Measurements from ENCODE around the gene BCL2. TPM values are rescaled to one million over a fixed set of nuclear protein-coding genes. Genes with fewer than 3 reads are reported as not detected.

BCL2 gene
- total and polyA plus RNA-seq, 4 experiments from 2014 or later: 28.5 to 50.4 (median 41.8) TPM

DNA sequence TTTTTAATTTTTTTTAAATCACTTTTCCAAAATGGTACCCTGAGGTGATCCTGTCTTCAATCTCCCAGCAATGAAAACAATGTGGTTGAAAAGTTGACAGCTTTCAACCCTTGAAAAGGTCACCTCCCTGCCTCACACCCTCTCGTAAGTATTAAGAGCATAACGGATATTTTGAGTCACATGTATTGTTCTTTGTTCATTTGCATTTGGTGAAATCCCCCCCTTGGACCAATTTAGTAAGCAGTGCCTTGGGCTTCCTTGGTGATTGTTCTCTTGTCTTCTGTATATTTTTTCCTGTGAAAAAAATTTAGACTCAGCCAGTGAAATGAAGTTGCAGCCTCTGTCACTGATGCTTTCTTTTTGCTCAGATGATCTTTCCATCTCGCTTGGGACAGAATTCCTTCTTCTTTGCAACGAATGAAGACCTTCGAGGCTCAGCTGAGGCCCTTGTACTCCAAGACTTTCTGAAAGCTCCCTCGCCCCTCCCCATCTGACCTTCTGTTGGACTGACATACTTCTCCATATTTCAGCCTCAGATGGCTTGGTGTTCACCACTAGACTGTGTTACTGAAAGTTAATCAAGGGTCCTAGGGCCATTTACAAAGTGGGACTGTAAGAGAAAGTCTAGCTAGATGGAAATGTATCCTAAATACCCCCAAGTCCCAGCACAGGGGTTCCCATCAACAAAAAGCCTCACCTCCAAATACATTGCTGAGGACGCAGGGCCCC is 158.4 kb downstream of the BCL2 start:
- POLR2A ChIA-PET (ENCODE audit: partially characterized antibody): interaction anchor here (0.7 to 4.9 kb wide), 36 partner anchors 8 to 261 kb away, joined by 3 to 90 read pairs (median 8); partner anchors contain the start of genes BCL2 and VPS4B

DNA sequence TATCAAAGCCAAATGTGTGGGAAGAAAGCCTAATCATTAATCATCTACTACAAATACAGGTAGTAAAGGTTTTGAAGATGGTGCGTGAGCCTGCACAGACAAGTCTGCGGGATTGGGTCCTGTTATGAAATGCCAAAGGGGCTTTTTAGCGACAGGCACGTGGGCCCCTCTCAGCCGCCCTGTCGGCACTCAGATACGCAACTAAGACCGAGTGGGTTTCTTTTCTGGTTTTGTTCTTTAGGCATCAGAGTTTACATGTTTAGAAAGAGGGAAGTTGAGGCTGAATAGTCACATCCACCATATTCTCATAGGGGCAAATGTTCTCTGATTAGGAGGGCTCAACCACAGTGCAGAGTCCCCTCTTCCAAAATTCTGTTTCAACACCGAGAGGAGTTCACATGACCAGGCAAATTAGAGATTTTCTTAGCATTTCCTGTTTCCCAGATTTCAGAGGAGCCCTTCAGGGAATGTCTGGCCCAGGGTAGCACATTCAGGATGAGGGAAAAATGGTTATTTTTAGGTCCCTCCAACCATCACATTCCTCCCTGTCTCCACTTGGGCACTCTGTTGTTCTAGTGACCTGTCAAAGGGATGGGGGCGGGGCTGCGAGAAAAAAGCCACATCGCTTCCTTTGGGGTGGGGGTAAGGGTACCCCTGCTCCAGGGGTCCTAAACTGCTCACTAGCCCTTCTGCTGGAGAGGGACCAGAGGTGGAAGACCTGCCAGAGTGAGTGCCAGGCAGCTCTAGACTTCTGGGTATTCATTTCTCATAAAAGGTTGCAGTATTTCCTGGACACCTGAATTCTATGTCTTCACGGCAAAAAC is 159.2 kb downstream of the BCL2 start:
- intact Hi-C loops (cut with micrococcal nuclease): no loop called here
- DNase-seq: peak in 3 of 5 donors; percentile 28 to 62 (median 42)
- H3K4me1 Mint-ChIP-seq: peaks cover 80 to 98% (median 89%) of the 10 kb centered on the region in 4 donors
- no peaks in the 10 kb centered on the region for H3K9me3 Mint-ChIP-seq
- H3K4me3 ChIP-seq (ENCODE audit: low read length in 2 of 2): peak overlapping the region; percentile 37 to 57
- peak overlapping the region; percentile 83 to 93 (median 90) for H3K4me3 Mint-ChIP-seq
- H3K27ac ChIP-seq (ENCODE audit: low read depth, low read length): peak overlapping the region; percentile 97
- peaks cover 2 to 24% of the 10 kb centered on the region in 2 donors for H3K36me3 Mint-ChIP-seq
- H3K27ac Mint-ChIP-seq: peak overlapping the region; percentile 93 to 100 (median 99)
- H3K36me3 ChIP-seq (ENCODE audit: insufficient read depth, low read length): no peaks in the 10 kb centered on the region
- no peaks in the 10 kb centered on the region for H3K27me3 Mint-ChIP-seq
- no peaks in the 10 kb centered on the region for H3K27me3 ChIP-seq (ENCODE audit: insufficient read depth, low read length)
- ChIA-PET POLR2A (ENCODE audit: partially characterized antibody) (interaction anchor here (0.9 to 10.0 kb wide), 27 partner anchors 8 to 262 kb away, joined by 3 to 195 read pairs (median 14); partner anchors contain the start of genes BCL2 and VPS4B), CTCF (ENCODE audit: partially characterized antibody) (interaction anchor here (1.0 to 10.1 kb wide), 6 partner anchors 8 to 280 kb away, joined by 3 to 139 read pairs (median 9); partner anchors contain the start of gene BCL2)
- no peaks in the 10 kb centered on the region for H3K9me3 ChIP-seq (ENCODE audit: control insufficient read depth in 1 of 2, low read length in 2 of 2)
- peaks cover 96% of the 10 kb centered on the region for H3K4me1 ChIP-seq (ENCODE audit: insufficient read depth, low read length)

More for the DNA sequence above, 158.4 kb downstream of the BCL2 start:
- Histone ChIP-seq H3K4me3 (ENCODE audit: low read length in 2 of 2) (peak overlapping the region; percentile 37 to 38), H3K9me3 (ENCODE audit: control insufficient read depth in 1 of 2, low read length in 2 of 2) (no peaks in the 10 kb centered on the region), H3K36me3 (ENCODE audit: insufficient read depth, low read length) (no peaks in the 10 kb centered on the region), H3K27ac (ENCODE audit: low read depth, low read length) (peak overlapping the region; percentile 97), H3K4me1 (ENCODE audit: insufficient read depth, low read length) (peaks cover 93% of the 10 kb centered on the region), H3K27me3 (ENCODE audit: insufficient read depth, low read length) (no peaks in the 10 kb centered on the region)
- peak; percentile 58 to 83 (median 72) for DNase-seq
- H3K27me3 Mint-ChIP-seq: no peaks in the 10 kb centered on the region
- CTCF ChIA-PET (ENCODE audit: partially characterized antibody): interaction anchor here (0.8 to 6.1 kb wide), 11 partner anchors 8 to 279 kb away, joined by 3 to 47 read pairs (median 5); partner anchors contain the start of gene BCL2
- peak overlapping the region; percentile 68 to 93 (median 90) for H3K4me3 Mint-ChIP-seq
- H3K9me3 Mint-ChIP-seq: no peaks in the 10 kb centered on the region
- intact Hi-C loops (cut with micrococcal nuclease): loop anchor here (1.0 kb wide), 2 partner anchors 39 to 156 kb away; no protein-coding TSS in a partner anchor
- peak overlapping the region; percentile 93 to 100 (median 99) for H3K27ac Mint-ChIP-seq
- H3K4me1 Mint-ChIP-seq: peaks cover 80 to 96% (median 89%) of the 10 kb centered on the region in 4 donors
- H3K36me3 Mint-ChIP-seq: peaks cover 4 to 26% of the 10 kb centered on the region in 2 donors

DNA sequence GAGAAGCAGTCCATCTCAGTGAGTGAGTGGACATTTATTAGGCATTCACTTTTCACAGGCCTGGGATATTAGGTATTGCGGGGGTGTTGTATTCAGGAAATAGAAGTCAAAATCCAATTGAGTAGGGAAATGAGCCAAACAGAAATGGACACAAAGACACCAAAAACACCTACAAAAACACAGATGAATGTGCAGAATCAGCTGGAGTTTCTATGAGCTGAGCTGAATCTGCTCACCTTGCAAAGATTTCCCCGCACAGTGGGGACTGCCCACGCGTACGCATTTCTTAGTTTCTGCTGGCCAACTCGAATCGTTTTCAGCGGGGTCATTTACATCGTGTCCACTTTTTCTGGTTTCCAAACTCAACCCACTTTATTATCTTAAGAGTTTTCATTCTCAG is 160.0 kb downstream of the BCL2 start:
- no peaks in the 10 kb centered on the region for H3K27me3 ChIP-seq (ENCODE audit: insufficient read depth, low read length)
- no peaks in the 10 kb centered on the region for H3K9me3 ChIP-seq (ENCODE audit: control insufficient read depth in 1 of 2, low read length in 2 of 2)
- intact Hi-C loops (cut with micrococcal nuclease): loop anchor here (5.0 to 10.0 kb wide), 2 partner anchors 263 to 635 kb away; partner anchors contain the start of genes VPS4B and ZCCHC2
- no peaks in the 10 kb centered on the region for H3K36me3 ChIP-seq (ENCODE audit: insufficient read depth, low read length)
- H3K27ac ChIP-seq (ENCODE audit: low read depth, low read length): peak overlapping the region; percentile 97
- no peaks in the 10 kb centered on the region for H3K27me3 Mint-ChIP-seq
- H3K9me3 Mint-ChIP-seq: no peaks in the 10 kb centered on the region
- no peak for DNase-seq
- H3K4me3 Mint-ChIP-seq: peak overlapping the region; percentile 83 to 93 (median 90)
- H3K4me1 ChIP-seq (ENCODE audit: insufficient read depth, low read length): peaks cover 99% of the 10 kb centered on the region
- peaks cover 84 to 100% (median 93%) of the 10 kb centered on the region in 4 donors for H3K4me1 Mint-ChIP-seq
- H3K4me3 ChIP-seq (ENCODE audit: low read length in 2 of 2): peak overlapping the region; percentile 37 to 53
- H3K36me3 Mint-ChIP-seq: peaks cover 5 to 29% of the 10 kb centered on the region in 2 donors
- CTCF ChIA-PET (ENCODE audit: partially characterized antibody): interaction anchor here (2.1 to 10.1 kb wide), 2 partner anchors 37 to 159 kb away, joined by 4 to 139 read pairs; partner anchors contain the start of gene BCL2
- POLR2A ChIA-PET (ENCODE audit: partially characterized antibody): interaction anchor here (1.8 to 10.0 kb wide), 2 partner anchors 75 to 159 kb away, joined by 4 to 195 read pairs; partner anchors contain the start of gene BCL2
- peak overlapping the region; percentile 93 to 100 (median 99) for H3K27ac Mint-ChIP-seq

DNA sequence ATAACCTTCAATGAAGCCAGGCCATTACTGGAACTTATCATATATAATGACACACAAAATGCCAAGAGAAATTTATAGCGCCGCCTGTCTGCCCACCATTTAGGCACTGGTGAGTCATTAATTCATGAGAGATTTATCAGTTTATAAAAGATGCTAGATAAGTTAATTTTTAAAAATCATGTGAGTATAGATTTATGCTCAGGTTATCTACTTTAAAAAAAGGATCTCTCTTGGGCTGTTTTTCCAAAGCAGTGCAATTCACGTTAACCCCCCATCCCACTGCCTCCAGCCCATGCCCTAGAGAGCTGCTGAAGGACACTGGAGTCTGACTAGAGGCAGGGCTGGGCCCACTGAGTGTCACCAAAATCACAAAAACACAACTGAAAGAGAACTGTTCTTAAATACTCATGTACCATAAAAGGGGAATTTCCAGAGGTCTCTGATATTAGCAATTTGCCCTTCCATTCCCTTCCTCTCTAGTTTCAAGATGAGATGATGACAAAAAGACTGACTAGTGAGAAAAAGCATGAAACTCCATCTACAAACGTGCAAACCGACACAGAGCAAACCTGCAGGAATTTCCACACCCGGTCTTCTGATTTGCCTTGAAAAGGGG is 160.8 kb downstream of the BCL2 start:
- Mint-ChIP-seq H3K4me1 (peaks cover 86 to 100% (median 93%) of the 10 kb centered on the region in 4 donors), H3K4me3 (peak overlapping the region; percentile 83 to 93 (median 90))
- CTCF ChIA-PET (ENCODE audit: partially characterized antibody): interaction anchor here (0.5 to 10.1 kb wide), 7 partner anchors 19 to 163 kb away, joined by 3 to 148 read pairs (median 28); partner anchors contain the start of gene BCL2

DNA sequence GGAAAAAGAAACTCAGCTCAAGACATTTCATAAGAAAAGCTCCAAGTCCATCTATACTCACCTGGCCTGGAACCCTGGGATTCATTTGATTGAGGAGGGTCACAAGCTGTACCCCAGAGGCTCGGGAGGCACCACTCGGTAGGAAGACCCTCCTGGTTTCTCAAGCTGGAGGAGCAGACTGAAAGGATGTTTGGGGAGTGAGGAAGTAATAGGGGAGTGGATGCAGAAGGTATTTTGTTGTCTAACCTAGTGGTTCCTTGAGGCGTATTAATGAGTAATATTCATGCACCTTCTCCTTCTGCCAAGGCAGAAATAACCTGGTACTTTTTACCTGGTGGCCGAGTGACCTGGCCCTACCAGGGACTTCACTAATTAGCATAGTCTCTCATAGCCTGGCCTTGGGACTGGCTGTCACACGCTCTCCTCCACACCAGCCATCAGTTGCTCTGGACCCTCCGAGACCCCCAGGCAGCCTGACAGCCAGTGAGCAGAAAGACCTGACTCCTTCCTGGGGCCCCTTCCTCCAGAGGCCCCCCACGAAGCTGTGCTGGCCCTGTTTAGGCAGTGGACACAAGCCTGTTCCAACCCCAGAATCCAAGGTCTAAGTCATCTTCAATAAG is 161.4 kb downstream of the BCL2 start:
- no peak for DNase-seq
- H3K9me3 Mint-ChIP-seq: no peaks in the 10 kb centered on the region
- Histone ChIP-seq H3K27ac (ENCODE audit: low read depth, low read length) (peak overlapping the region; percentile 97), H3K9me3 (ENCODE audit: control insufficient read depth in 1 of 2, low read length in 2 of 2) (no peaks in the 10 kb centered on the region), H3K36me3 (ENCODE audit: insufficient read depth, low read length) (no peaks in the 10 kb centered on the region), H3K4me1 (ENCODE audit: insufficient read depth, low read length) (peaks cover 99% of the 10 kb centered on the region), H3K4me3 (ENCODE audit: low read length in 2 of 2) (peak overlapping the region; percentile 37 to 61), H3K27me3 (ENCODE audit: insufficient read depth, low read length) (no peaks in the 10 kb centered on the region)
- peak overlapping the region; percentile 83 to 93 (median 90) for H3K4me3 Mint-ChIP-seq
- peak overlapping the region; percentile 93 to 100 (median 99) for H3K27ac Mint-ChIP-seq
- no peaks in the 10 kb centered on the region for H3K27me3 Mint-ChIP-seq
- H3K4me1 Mint-ChIP-seq: peaks cover 85 to 100% (median 93%) of the 10 kb centered on the region in 4 donors
- intact Hi-C loops (cut with micrococcal nuclease): loop anchor here (5.0 to 10.0 kb wide), 2 partner anchors 264 to 633 kb away; partner anchors contain the start of genes VPS4B and ZCCHC2
- H3K36me3 Mint-ChIP-seq: peaks cover 5 to 32% of the 10 kb centered on the region in 2 donors
- ChIA-PET POLR2A (ENCODE audit: partially characterized antibody) (interaction anchor here (0.7 to 10.0 kb wide), 27 partner anchors 10 to 208 kb away, joined by 3 to 195 read pairs (median 4); partner anchors contain the start of gene BCL2), CTCF (ENCODE audit: partially characterized antibody) (interaction anchor here (0.5 to 10.1 kb wide), 10 partner anchors 18 to 164 kb away, joined by 3 to 148 read pairs (median 14); partner anchors contain the start of gene BCL2)

More for the DNA sequence above, 160.8 kb downstream of the BCL2 start:
- H3K4me3 ChIP-seq (ENCODE audit: low read length in 2 of 2): peak overlapping the region; percentile 53 to 61
- POLR2A ChIA-PET (ENCODE audit: partially characterized antibody): interaction anchor here (0.9 to 10.0 kb wide), 20 partner anchors 13 to 164 kb away, joined by 3 to 195 read pairs (median 5); partner anchors contain the start of gene BCL2
- H3K9me3 ChIP-seq (ENCODE audit: control insufficient read depth in 1 of 2, low read length in 2 of 2): no peaks in the 10 kb centered on the region
- peak in 1 of 5 donors; percentile 26 for DNase-seq
- Mint-ChIP-seq H3K27me3 (no peaks in the 10 kb centered on the region), H3K36me3 (peaks cover 5 to 32% of the 10 kb centered on the region in 2 donors), H3K27ac (peak overlapping the region; percentile 93 to 100 (median 99)), H3K9me3 (no peaks in the 10 kb centered on the region)
- intact Hi-C loops (cut with micrococcal nuclease): loop anchor here (5.0 to 10.0 kb wide), 2 partner anchors 264 to 634 kb away; partner anchors contain the start of genes VPS4B and ZCCHC2
- peak overlapping the region; percentile 97 for H3K27ac ChIP-seq (ENCODE audit: low read depth, low read length)
- H3K36me3 ChIP-seq (ENCODE audit: insufficient read depth, low read length): no peaks in the 10 kb centered on the region
- H3K27me3 ChIP-seq (ENCODE audit: insufficient read depth, low read length): no peaks in the 10 kb centered on the region
- H3K4me1 ChIP-seq (ENCODE audit: insufficient read depth, low read length): peaks cover 99% of the 10 kb centered on the region

Measured in CD4-positive, alpha-beta memory T cell (primary cell).